NCI-H1105 (cell line): ENCODE results near the gene CEP112.
"Not testable (repeated sequence)": the region's sequence is repeated elsewhere in the genome, so short reads cannot be mapped to it uniquely, and the experiment has no call there.

ENCODE experiments used
- DNase-seq: peaks from one replicate; lab custom pipeline; 2025; lab: John Stamatoyannopoulos, UW

CEP112 gene

GRCh38 chr17:65776890-65777289 is 415.0 kb downstream of the CEP112 start:
- no peak for DNase-seq

GRCh38 chr17:65774787-65775186 is 417.1 kb downstream of the CEP112 start:
- DNase-seq: no peak

DNA sequence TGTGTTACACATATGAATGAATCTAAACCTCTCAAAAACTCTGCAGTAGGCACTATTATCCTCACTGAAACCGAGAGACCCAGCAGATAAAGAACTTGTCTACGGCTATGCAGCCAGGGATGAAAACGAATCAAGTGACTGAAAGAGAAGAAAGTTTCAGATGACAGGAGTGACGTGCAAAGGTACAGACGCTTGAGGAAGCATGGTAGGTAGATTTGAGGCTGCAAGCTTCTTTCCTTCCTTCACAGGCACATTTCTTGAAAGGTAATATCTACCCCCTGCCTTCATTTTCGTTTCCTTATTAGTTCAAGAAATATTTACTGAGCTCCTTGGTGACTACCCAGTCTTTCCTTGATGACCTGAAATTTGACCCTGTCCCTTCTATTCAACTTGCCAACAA is 418.9 kb downstream of the CEP112 start:
- DNase-seq: no peak

- DNase-seq: no peak
These were observed 420.2 kb downstream of the CEP112 start for GRCh38 chr17:65771704-65772103.

GRCh38 chr17:65763786-65764185 is 428.1 kb downstream of the CEP112 start:
- no peak for DNase-seq

- DNase-seq: no peak
These were observed 429.0 kb downstream of the CEP112 start for GRCh38 chr17:65762973-65763372.

DNA sequence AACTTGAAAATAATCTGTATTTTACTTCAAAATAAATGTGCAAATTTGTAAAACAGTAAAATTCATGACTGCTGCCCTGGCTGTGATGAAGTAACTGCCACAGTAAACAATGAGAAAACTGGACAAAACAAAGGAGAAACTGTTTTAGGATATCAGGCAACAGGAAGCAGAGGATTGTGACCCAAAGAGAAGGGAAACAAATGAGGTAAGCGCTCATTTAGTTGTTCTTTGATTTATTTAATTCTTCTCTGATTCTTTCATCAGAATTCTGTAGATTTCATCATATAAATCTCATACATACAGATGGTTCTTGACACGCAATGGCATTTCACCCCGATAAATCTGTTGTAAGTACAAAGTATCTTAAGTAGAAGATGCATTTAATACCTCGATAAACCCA is 432.4 kb downstream of the CEP112 start:
- no peak for DNase-seq

DNA sequence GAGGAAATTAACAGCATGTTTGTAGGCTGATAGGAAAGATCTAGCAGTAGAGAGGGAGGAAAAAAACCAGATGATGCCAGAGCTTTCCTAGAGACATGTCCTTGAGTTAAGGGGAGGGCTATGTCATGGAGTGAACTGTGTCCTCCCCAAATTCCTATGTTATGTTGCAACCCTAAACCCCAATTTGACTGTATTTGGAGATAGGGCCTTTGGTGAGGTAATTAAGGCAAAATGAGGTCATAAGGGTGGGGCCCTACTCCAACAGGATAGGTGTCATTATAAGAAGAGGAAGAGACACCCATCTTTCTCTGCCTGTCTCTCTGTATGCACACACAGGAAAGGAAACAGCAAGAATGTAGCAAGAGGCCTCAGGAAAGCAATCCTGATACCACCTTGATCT is 435.2 kb downstream of the CEP112 start:
- DNase-seq: no peak

DNA sequence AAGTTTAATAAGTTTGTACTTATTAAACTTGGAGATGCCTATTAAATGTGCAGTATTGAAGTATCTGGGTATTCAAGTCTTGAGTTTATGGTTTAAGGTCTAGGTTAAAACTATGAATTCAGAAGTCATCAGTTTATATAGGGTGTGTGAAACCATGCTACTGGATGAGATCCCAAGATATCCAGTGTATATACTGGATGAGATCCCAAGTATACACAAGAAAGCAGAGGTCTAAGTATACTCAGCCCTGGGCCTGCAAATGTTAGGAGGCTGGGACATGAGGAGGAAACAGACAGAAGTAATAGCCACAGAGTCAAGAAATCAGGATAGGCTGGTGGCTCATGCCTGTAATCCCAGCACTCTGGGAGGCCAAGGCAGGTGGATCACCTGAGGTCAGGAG is 436.1 kb downstream of the CEP112 start:
- no peak for DNase-seq

DNA sequence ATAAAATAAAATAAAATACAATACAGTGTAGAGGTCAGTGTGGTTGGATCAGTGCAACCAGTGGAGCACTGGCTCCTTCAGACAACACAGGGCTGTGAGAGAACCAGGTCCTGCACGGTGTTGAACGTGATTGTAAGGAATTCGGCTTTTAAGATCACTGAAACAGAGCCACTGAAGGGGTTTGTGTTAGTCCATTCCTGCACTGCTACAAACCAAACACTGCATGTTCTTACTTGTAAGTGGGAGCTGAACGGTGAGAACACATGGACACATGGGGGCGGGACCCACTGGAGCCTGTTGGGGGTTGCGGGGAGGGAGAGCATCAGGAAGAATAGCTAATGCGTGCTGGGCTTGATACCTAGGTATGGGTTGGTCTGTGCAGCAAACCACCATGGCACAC is 437.3 kb downstream of the CEP112 start:
- DNase-seq: no peak

DNA sequence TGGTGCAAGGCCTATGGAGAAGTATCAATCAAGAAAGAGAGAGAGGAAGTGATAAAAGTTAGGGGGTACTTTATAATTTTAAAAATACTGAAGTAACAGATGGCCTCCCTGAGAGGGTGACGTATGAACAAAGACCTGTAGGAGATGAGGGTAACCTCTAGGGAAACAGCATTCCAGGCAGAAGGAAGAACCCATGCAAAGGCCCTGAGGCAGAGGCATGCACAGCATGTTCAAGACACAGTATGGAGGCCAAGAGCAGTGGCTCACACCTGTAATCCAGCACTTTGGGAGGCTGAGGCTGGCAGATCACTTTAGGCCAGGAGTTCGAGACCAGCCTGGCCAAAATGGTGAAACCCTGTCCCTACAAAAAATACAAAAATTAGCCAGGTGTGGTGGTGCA is 437.9 kb downstream of the CEP112 start:
- DNase-seq: no peak

DNA sequence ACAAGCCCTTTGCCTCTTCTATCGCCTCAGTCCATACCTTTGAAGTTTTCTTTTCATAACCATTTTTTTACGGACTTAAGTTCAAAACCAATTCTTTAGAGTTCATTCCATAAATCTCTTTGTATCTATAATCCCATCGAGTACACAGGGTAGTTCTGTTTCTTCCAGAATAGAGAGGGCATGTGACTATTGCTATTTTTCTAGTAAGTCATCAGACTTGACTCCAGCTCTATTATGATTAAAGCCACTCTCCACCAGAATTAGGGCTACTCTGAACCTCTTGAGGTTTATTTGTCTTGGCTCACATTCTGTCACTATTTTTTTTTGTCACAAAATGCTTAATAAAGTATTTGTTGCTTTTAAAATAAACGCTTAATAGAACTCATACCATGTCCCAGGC is 438.6 kb downstream of the CEP112 start:
- DNase-seq: no peak

- DNase-seq: no peak
These were observed 440.7 kb downstream of the CEP112 start for GRCh38 chr17:65751263-65751662.

GRCh38 chr17:65750631-65751115 is 441.3 kb downstream of the CEP112 start:
- DNase-seq: peak; percentile 69

- DNase-seq: no peak
These were observed 441.8 kb downstream of the CEP112 start for GRCh38 chr17:65750166-65750565.

GRCh38 chr17:65749479-65749878 is 442.5 kb downstream of the CEP112 start:
- no peak for DNase-seq

- no peak for DNase-seq
These were observed 446.7 kb downstream of the CEP112 start for GRCh38 chr17:65745241-65745640.

- DNase-seq: no peak
These were observed 448.7 kb downstream of the CEP112 start for GRCh38 chr17:65743308-65743655.

DNA sequence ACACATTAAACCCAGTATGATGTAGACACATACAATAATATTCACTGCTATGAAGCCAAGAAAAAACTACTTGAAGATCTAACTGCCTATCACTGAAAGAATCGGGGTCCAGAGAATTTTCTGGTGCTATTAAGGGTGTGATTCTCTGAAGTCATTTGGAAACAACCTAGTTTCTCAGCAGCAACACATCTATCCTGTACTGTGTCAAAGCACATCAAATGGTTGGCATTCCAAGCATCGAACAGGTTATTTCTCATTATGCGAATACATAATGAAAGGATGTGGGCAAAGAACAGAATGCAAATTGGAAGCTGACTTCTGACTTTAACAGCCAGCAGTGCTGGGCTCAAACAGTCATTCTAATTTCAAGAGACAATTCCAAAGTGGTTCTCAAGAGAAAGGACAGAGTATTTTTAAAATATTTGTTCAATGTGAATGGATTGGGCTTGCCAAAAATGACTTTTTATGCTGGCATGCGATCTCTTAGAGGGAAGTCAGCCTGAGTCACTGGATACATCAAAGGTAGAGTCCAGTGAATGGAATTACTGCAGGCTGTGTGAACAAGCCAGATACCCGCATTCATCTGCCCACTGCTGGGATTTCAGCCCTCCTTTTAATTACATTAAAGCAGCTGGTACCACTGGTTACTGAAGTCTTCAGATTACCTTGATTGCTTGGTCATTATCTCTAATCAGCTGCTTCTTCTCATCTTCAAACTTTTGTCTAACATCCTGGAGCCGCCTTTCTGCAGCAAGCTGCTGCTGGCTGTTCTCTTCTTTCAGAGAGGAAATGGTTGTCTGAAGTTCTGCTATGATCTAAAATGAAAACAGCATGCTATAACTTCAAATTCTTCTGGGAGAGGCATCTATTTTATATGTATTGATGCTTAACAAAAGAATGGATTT is 449.3 kb downstream of the CEP112 start:
- no peak for DNase-seq

DNA sequence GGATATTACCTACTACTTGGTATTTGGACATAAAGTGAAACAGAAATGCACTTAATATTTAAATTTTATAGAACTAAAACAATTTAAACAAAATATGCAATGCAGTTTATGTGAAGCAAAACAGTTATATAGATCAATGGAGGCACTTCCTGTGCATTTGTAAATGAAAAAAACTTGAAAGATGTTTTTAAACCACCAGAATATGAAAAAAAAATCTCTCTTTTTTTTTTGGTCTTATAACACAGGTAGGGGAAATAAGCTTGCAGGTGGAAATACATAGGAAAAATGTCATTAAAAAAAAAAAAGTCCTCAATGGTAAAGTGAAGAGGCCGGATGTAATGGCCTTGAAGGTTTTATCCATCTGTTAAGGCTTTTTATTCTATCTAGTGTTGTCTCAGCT is 450.2 kb downstream of the CEP112 start:
- no peak for DNase-seq

- DNase-seq: no peak
These were observed 452.9 kb downstream of the CEP112 start for GRCh38 chr17:65739034-65739433.

GRCh38 chr17:65737451-65737850 is 454.5 kb downstream of the CEP112 start:
- no peak for DNase-seq

GRCh38 chr17:65733314-65733713 is 458.6 kb downstream of the CEP112 start:
- DNase-seq: no peak

DNA sequence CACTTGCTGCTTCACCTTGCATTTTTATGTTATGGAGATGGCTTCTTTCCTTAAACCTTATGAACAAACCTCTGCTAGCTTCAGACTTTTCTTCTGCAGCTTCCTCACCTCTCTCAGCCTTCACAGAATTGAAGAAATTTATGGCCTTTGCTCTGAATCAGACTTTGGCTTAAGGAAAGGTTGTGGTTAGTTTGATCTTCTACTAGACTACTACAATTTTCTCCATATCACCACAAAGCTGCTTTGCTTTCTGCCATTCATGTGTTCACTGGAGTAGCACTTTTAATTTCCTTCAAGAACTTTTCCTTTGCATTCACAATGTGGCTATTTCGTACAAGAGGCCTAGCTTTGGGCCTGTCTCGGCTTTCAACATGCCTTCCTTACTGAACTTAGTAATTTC is 459.3 kb downstream of the CEP112 start:
- DNase-seq: not testable (repeated sequence)
